Body of pancreas (tissue), 4 donors: Measurements from ENCODE around the gene CPT1B.

Experiments used
- CTCF ChIP-seq, 7 experiments: fragments of 450-650 bp in 4 of 7; fragments of 200-600 bp in 3 of 7; sonication (generic) in 3 of 7; IDR thresholded peaks; one replicate each; pipeline ENCODE4 v1.5.1; 2016 to 2019; ENCODE audit warnings: antibody characterized with exemption in 7 of 7
- POLR2A ChIP-seq, 3 donors: fragments of 450-650 bp; IDR thresholded peaks; one replicate each; pipeline ENCODE4 v1.6.1; 2016; ENCODE audit warnings: antibody characterized with exemption in 3 of 3, mild to moderate bottlenecking in 2 of 3

- TF ChIP-seq CTCF (IDR thresholded peaks at IDR 0.05) (no peak), POLR2A (IDR thresholded peaks at IDR 0.05) (no peak)
Observed at GRCh38 chr22:50573491-50574382, 4.5 kb downstream of the CPT1B start.
